SK-N-SH (cell line): Measurements from ENCODE around the gene KLHL30.

Experiments
- CHD2 ChIP-seq: fragments of 150-350 bp; IDR thresholded peaks from 2 replicates; pipeline ENCODE4 v1.6.1; 2018; ENCODE audit warnings: low read length; ENCODE audit not compliant: partially characterized antibody
- CTCF ChIP-seq: fragments of 200-600 bp; sonication (generic); IDR thresholded peaks from 2 replicates; pipeline ENCODE4 v1.6.1; 2017; ENCODE audit warnings: antibody characterized with exemption, mild to moderate bottlenecking, moderate library complexity
- EP300 ChIP-seq, 2 experiments: IDR thresholded peaks; 2 replicates each; pipeline versions ENCODE4 v1.4.0 to v1.6.1; 2012; ENCODE audit warnings: borderline replicate concordance in 1 of 2, low read depth in 1 of 2, low read length in 1 of 2
- GATA2 ChIP-seq: sonication (generic); formaldehyde crosslinking; IDR thresholded peaks from 2 replicates; pipeline ENCODE4 v1.5.0; 2020; ENCODE audit warnings: mild to moderate bottlenecking, missing genetic modification reagents
- JUND ChIP-seq: IDR thresholded peaks from 2 replicates; pipeline ENCODE4 v1.4.0; 2012
- MXI1 ChIP-seq: IDR thresholded peaks from 2 replicates; pipeline ENCODE4 v1.6.1; 2012; ENCODE audit warnings: mild to moderate bottlenecking, low read depth, low read length, improper control_type of control experiment
- NFIC ChIP-seq: IDR thresholded peaks from 2 replicates; pipeline ENCODE4 v1.4.0; 2012; ENCODE audit warnings: borderline replicate concordance
- RCOR1 ChIP-seq: fragments of 150-350 bp; IDR thresholded peaks from 2 replicates; pipeline ENCODE4 v1.6.1; 2017; ENCODE audit warnings: antibody characterized with exemption, low read length
- REST ChIP-seq: IDR thresholded peaks from 2 replicates; pipeline ENCODE4 v1.6.1; 2012; ENCODE audit warnings: mild to moderate bottlenecking, low read depth, low read length, moderate library complexity
- USF1 ChIP-seq: IDR thresholded peaks from 2 replicates; pipeline ENCODE4 v1.4.0; 2012; ENCODE audit warnings: low read depth, borderline replicate concordance

- TF ChIP-seq REST (no peak), CTCF (peak; percentile 33), GATA2 (CRISPR knock-in tag) (no peak), MXI1 (no peak), RCOR1 (no peak), EP300 (IDR thresholded peaks at IDR 0.05; ENCODE audit: borderline replicate concordance in 1 of 2, low read depth in 1 of 2, low read length in 1 of 2) (no peak), JUND (no peak), NFIC (no peak), CHD2 (no peak), USF1 (no peak)
Measured at GRCh38 chr2:238106698-238107524, 31.6 kb upstream of the KLHL30 start.
